KG1 (cell line): ENCODE data around the gene TOPAZ1.

Source experiments
- DNase-seq: peaks from one replicate; lab custom pipeline; 2025; lab: John Stamatoyannopoulos, UW

The TOPAZ1 gene

DNA sequence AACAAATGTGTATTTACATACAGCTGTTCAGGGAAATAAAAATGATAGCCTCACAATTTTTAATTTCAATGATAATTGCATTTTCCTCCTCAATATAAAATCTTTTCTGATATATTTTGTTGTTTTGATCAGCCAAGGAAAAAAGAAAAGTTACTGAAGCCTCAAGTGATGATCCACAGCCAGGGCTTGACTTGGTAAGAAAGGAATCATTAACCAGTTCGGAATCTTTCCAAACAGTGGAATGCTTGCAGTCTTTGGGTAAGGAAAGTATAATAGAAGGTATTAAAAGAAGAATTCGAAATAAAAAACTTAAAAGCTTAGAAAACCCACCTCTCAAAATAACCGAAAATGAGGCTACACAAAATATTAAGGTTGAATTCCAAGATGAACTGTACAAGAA, 1.0 kb downstream of the TOPAZ1 start:
- no peak for DNase-seq

DNA sequence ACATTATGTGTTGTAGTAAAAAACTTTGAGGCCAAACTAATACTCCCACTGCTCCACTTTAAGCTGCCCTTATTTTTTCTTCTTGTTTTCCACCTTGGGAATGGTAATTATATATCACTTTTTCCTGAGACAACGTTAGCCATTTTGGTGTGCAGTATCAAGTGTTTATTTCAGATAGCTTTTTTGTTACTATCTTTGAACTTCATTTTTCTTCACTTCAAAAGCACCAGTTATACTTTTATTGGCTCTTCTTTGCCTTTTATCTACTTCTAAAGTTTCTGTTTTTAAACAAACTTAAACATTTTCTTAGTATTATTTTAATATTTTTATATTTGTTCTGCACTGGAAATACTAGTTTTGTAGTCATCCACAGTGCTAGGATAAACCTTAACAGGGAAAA, 6.5 kb downstream of the TOPAZ1 start:
- no peak for DNase-seq

DNA sequence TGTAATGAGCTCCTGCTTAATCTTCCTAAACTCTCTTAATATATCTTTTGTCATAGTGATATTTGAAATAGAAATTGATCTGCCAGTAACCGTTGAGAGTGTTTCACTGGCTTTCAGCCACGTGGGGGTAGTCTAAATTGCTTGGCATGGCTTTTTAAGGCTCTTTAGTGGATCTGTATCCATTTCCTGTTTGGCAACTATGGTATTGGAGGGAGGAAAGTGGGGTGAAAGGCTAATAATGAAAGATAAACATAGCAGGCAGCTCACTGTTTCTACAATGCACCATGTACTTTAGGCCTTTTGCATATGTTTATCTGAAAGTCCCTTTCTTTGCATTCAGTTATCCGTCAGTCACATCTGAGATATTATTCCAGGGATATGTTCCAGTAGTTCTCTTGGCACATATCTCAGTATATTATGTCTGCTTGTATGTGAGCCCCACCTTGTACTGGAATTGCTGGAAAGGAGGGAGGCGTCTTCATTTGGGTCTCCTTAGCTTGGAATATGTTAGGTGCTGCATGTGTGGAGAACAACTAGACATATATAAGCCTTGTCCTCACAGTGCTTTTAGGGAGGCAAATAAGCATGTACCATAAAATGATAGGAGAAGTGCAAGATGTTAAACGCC, 10.8 kb downstream of the TOPAZ1 start:
- no peak for DNase-seq

DNA sequence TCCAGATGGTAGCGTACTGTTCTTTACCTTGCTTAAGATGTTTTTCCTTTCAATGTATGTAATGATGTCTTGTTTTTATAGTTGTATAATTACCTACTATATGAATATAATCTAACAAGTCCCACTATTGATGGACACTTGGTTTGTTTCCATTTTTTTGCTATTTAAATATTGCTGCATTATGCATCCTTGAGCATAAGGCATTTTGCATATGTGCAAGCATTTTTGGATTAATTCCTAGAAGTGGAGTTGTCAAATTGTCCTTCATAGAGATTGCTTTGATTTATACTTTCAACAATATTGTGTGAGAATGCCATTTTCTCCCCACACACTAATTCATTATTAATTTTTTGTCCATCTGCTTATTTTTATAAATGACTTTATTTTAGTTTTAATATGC, 17.7 kb downstream of the TOPAZ1 start:
- no peak for DNase-seq

DNA sequence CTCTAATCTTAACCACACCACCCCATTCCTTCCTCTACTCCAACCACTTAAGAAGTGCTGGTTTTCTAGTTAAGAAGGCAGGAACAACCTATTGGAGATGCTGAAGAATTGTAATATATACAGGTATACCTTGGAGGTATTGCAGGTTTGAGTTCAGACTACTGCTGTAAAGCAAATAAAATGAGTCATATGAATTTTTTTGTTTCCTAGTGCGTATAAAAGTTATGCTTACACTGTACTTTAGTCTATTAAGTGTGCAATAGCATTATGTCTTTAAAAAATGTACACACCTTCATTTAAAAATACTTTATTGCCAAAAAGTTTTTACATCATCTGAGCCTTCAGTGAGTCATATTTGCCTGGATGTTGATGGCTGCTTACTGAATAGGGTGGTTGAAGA, 22.5 kb downstream of the TOPAZ1 start:
- no peak for DNase-seq

DNA sequence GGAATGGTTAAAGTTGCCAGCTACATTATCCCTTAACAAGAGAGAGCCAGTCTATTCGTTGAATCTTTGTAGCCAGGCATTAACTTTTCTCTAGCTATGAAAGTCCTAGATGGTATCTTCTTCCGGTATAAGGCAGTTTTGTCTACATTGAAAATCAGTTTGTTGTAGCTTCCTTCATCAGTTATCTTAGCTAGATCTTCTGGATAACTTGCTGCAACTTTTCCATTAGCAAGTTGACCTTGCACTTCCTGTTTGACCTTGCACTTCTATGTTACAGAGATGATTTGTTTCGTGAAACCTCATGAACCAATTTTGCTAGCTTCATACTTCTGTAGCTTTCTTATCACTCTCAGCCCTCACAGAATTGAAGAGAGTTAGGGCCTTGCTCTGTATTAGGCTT, 24.1 kb downstream of the TOPAZ1 start:
- DNase-seq, result no peak

DNA sequence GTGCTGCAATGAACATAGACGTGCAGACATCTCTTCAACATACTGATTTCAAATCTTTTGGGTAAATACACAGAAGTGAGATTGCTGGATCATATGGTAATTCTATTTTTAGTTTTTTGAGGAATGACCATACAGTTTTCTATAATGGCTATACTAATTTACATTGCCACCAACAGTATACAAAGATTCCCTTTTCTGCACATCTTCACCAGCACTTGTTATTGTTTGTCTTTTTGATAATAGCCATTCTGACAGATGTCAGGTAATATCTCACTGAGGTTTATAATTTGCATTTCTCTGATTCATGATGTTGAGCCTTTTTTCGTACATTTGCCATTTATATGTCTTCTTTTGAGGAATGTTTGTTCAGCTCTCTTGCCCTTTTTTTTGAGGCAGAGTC, 30.5 kb downstream of the TOPAZ1 start:
- no peak for DNase-seq

DNA sequence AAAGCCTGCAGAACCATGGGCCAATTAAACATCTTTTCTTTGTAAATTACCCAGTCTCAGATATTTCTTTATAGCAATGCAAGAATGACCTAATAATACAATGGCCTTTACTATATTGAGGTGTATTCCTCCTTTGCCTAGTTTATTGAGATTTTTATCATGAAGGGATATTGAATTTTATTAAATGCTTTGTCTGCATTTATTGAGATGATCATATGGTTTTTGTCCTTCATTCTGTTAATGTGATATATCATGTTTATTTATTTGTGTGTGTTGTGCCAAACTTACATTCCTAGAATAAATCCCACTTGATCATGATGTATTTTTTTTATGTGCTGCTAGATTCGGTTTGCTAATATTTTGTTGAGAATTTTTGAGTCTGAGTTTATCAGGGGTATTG, 36.2 kb downstream of the TOPAZ1 start:
- no peak for DNase-seq

DNA sequence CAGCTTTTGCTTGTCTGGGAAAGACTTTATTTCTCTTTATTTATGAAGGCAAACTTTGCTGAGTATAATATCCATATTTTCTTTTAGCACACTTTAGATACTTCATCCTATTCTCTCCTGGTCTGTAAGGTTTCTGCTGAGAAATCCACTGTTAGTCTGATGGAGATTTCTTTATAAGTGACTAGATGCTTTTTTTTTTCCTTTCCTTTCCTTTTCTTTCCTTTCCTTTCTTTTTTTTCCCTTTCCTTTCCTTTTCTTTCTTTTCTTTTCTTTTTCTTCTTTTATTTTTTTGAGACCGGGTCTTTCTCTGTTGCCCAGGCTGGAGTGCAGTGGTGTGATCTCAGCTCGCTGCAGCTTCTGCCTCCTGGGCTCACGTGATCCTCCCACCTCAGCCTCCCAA, 38.4 kb downstream of the TOPAZ1 start:
- no peak for DNase-seq

DNA sequence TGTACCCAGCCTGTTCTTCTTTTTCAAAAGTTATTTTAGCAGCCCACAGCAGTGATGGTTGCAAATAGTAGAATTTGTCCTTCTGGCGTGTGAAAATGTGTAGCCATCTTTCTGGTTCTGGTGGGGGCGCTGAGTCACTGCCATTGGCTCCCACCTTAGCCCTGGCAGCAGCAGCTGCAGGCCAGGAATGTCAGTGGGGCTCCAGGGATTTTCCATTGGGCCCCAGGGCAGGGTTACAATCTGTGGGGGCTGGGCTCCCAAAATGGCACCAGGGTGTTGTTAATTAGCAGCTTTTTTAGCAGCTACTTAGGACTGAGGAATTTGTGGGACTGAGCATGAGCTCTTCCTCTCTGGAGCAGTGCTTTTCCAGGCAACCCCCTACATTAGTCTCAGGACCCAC, 38.9 kb downstream of the TOPAZ1 start:
- DNase-seq, result no peak

DNA sequence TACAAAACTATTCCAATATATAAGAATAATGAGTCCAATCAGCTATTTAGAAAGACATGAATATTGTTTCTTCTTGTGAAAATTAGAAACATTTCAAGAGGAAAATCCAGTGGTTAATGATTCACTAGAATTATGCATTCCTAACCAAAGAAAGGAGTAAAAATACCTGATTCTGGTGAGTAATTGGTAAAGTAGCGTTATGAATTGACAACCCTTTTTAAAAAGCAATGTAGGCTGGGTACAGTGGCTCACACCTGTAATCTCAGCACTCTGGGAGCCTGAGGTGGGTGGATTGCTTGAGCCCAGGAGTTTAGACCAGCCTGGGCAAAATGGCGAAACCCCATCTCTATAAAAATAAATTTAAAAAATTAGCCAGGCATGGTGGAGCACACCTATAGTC, 43.3 kb downstream of the TOPAZ1 start:
- DNase-seq, result no peak

DNA sequence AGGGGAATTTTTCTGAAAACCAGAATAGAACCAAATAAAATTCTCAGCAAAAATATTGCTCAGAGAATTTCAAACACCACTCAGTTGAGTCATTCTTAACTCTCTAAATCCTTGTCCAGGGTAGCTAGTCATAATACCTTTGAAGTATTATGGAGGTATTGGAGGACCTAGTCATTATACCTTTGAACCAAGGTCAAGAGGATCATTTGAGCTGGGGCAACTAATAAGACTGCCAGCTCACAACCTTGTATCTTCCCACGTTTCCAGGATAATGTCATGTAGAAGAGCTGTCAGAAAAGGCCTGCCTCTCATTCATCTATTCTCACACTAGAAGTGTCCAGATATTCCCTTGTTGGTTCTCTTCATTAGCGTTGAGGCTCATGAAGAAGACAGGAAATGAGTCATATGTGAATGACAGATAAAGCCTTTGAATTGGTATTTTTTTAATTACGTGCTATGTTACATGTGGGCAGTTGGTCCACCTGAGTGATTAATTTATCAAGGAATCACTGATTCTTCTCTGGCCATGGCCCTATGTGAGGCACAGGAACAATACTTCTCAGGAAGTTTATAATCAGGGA, 48.3 kb downstream of the TOPAZ1 start:
- DNase-seq, result no peak

DNA sequence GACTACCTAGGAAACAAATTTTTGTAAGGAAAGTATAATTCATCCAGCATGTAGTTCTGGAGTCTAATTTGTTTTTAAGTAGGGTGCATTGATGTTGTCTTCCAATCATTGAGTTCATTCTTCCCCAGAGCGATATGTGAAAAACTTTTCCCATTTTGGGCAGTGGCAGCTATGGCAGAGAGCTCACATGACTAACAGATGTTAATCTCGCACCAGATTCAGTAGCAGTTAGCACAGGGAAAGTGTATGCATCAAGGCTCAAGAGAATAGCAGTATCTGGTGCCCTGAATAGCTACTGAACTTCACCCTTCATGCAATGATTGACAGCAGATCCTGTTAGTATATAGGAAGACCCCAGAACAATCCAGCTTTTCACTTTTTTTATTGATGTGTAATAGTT, 50.6 kb downstream of the TOPAZ1 start:
- no peak for DNase-seq

DNA sequence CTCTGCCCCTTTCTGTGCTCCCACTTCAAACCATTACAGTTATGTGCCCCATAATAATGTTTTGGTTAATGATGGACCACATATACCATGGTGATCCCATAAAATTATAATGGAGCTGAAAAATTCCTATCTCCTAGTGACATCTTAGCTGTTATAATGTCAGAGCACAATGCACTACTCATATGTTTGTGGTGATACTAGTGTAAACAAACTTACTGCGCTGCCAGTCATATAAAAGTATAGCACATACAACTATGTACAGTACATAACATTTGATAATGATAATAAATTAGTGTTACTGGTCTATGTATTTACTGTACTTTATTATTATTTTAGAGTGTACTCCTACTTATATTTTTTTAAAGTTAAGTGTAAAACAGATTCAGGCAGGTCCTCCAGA, 51.3 kb downstream of the TOPAZ1 start:
- DNase-seq, result no peak

DNA sequence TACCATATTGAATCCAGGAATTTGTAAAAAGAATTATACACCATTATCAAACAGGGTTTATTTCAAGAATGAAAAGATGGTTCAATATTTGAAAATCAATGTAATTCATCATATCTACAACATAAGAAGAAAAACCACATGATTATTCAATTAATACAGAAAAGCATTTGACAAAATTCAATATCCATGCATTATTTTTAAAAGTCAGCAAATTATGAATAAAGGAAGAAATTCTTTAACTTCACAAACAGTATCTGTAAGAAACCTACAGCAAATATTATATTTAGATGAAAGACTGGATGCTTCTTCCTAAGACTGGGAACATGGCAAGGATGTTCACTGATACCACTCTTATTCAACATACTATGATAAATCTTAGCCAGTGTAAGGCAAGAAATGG, 55.6 kb downstream of the TOPAZ1 start:
- no peak for DNase-seq

DNA sequence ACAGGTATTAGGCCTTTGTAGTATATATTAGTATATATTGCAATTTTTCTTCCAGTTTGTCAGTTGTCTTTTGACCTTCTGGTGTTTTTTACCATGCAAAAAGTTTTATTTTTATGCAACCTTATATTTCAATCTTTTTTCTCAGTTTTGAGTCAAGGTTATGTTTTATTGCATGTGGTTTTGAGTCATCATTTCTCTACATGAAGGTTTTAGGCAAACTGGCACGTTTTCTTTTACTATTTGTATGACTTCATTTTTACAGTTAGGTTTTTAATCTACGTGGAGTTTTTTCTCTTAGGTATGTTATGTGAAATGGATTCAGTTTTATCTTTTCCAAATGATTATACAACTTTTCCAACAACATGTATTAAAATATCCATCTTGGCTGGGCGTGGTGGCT, 60.1 kb downstream of the TOPAZ1 start:
- DNase-seq, result no peak

DNA sequence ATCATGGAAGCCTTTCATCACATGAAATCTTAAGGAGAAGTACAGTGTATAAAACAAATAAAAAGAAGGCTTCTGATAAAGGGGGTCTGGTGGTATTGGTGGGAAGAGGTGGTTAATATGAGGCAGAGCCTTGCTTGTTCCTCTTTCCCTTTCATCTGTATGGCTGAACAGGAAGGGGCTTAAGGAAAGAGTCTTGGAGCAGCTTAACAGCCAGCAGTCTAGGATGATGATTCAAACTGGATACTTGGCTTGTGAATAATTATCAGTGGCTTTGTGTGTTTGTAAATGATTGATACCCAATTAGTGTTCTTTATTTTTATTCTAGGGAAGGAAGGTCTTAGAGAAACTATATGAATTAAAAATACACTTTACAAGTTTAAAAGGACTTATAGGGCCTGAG, 67.8 kb downstream of the TOPAZ1 start:
- no peak for DNase-seq

DNA sequence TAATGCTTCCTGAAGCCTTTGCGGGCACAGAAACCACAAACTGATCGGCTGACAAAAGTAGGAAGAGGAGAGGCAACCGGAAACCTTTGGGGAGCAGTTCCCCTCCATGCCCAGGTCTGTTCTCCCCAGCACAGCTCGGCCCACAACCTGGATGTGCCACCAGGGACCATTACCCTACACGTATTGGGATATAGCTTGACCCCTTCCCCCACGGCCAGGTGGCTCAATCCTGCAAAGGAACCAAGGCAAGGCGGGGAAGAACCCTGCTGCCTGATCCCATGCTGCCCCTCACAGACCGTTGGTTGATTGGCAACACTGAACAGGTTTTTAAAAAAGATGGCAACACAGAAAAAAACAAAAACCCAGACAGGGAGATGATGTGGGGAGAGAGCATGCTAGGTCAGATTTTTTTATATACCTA, 77.2 kb downstream of the TOPAZ1 start:
- DNase-seq, result peak; percentile 21

DNA sequence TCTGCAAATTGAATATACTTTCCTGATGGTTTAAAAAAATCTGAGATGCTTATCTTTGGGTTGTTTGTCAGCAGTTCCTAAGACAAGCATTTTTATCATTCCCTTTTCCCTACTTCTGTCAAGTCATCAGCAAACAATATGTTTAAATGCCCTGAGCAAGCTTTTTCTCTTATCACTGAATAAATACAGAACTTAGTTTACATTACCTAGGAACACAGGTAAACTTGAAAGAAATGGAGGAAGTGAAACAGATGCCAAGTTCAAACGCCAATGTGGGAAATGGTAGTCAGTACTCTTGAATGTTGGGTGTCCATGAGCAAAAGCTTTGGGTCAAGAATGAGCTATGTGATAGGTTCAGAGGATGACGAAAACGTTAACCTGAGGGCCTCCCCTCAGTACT, 79.6 kb downstream of the TOPAZ1 start:
- no peak for DNase-seq

DNA sequence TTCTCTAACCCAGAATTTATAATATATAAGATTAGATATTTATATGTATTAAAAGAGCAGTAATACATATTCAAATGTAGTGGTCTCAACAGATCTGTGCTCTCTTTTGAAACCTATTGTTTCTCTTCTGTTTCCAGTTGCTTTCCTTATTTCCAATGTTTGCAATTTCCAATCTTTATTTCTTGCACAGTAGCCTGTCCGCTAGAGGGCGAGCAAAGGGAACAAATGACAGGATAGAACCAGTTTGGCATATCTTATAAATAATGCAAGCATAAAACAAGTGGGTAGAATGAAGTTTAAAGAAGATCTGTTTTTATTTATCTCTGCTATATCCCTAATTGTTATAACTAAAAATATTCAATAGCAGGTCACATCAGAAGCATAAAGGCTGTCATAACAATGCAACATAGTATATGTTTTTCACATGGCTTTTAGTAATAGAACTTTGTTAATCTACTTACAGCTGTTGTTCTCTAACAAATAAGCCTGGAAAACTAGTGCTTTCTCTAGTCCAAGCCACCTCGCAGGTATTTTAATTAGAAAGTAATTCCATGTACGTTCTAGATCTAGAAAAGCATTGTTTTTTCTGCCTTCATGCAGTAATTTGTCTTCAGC, 81.8 kb downstream of the TOPAZ1 start:
- DNase-seq, result no peak

DNA sequence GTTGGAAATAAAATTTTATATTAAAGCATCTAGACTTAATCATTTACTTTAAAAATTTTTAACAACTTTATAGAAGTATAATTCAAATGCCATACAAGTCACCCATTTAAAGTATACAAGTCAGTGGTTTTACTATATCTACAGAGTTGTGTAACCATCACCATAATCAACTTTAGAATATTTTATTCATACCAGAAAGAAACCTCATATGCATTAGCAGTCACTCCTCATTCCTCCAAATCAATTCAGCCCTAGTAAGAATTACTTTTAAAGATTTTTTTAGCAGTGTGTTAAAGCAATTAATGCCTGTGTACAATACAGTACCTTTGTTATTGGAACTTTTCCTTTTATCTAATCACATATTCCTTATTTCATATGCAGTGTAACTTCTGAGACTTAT, 82.9 kb downstream of the TOPAZ1 start:
- DNase-seq, result no peak

DNA sequence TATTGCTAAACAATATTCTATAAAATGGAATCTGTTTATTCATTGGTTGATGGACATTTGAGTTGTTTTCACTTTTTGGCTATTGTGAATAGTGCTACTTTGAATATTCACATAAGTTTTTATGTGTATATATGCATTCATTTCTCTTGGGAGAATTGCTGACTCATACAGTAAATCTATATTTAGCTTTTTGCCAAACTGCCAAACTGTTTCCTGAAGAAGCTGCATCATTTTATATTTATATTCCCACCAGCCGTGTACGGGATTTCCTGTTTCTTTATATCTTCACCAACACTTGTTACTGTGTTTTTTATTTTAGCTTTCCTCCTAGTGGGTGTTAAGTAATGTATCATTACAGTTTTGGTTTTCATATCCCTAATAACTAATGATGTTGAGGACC, 84.3 kb downstream of the TOPAZ1 start:
- DNase-seq, result no peak

DNA sequence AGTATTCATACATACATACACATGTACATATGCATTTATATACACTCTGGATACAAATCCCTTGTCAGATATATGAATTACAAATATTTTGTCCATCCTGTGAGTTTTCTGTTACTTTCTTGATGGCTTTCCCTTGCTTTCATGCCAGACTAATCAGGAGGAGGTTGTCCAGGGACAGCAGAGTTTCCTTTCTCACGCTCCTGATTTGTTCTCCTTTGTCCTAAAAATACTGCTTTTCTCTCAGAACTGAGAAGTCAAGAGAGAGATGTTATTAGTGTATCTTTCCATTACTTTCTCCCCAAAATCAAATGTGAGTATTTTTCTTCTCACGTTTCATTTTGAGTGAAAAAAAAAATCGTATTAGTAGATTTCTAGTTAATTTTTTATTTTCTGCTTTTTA, 84.8 kb downstream of the TOPAZ1 start:
- DNase-seq, result no peak

DNA sequence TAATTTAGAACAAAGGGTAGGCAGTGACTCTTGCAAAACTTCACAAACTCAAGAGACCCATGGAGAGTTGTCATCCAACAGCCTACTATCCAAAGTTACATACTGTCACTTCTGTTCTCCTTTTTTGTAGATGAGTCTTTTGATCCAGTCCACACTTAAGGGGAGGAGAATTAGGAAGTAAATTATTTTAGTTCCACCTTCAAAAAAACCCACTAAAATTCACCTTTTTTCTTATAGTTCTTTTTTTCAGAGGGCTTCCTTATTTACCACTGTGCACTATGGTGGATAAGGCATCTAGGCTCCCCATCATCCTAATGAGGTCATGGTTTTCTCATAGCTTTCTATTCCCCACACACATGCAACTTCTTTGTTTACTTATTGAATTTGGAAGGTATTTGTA, 88.3 kb downstream of the TOPAZ1 start:
- DNase-seq, result no peak
